Loucy (cell line): Measurements from ENCODE around the gene GAPDH.
A peak's percentile ranks its signal among the peaks of the same experiment; 100 is the strongest.

Experiments used
- H2AFZ ChIP-seq: fragments of 200-600 bp; sonication (generic); 2 replicates; pipeline ENCODE4 v1.6.0; 2016; ENCODE audit warnings: antibody characterized with exemption, mild to moderate bottlenecking, low read length, moderate library complexity
- H3F3A ChIP-seq: fragments of 200-600 bp; 2 replicates; pipeline ENCODE4 v1.6.0; 2016; ENCODE audit warnings: antibody characterized with exemption, low read depth, mild to moderate bottlenecking
- H3K27me3 ChIP-seq: fragments of 200-600 bp; sonication (generic); 2 replicates; pipeline ENCODE4 v1.6.1; 2014; ENCODE audit warnings: low read length, mild to moderate bottlenecking; ENCODE audit not compliant: insufficient read depth, poor library complexity, severe bottlenecking
- H3K36me3 ChIP-seq: fragments of 200-600 bp; sonication (generic); 2 replicates; pipeline ENCODE4 v1.6.1; 2016; ENCODE audit warnings: low read length; ENCODE audit not compliant: insufficient read depth
- H3K4me1 ChIP-seq: fragments of 200-600 bp; sonication (generic); 2 replicates; pipeline ENCODE4 v1.5.1; 2014; ENCODE audit warnings: low read length, mild to moderate bottlenecking; ENCODE audit not compliant: insufficient read depth, poor library complexity, severe bottlenecking
- H3K4me2 ChIP-seq: fragments of 200-600 bp; sonication (generic); 2 replicates; pipeline ENCODE4 v1.6.0; 2014; ENCODE audit warnings: antibody characterized with exemption, low read length, low read depth, mild to moderate bottlenecking; ENCODE audit not compliant: poor library complexity, severe bottlenecking
- H3K4me3 ChIP-seq: fragments of 200-600 bp; sonication (generic); 2 replicates; pipeline ENCODE4 v1.5.1; 2014; ENCODE audit warnings: low read length, mild to moderate bottlenecking, mixed read lengths; ENCODE audit not compliant: poor library complexity, severe bottlenecking
- H3K79me2 ChIP-seq: fragments of 200-600 bp; sonication (generic); 2 replicates; pipeline ENCODE4 v1.6.1; 2014; ENCODE audit warnings: low read length; ENCODE audit not compliant: insufficient read depth
- H3K9ac ChIP-seq: fragments of 200-600 bp; sonication (generic); 2 replicates; pipeline ENCODE4 v1.6.0; 2014; ENCODE audit warnings: mild to moderate bottlenecking, low read depth, low read length, moderate library complexity; ENCODE audit not compliant: poor library complexity, severe bottlenecking
- H3K9me2 ChIP-seq: fragments of 200-600 bp; sonication (generic); replicated peaks from 2 replicates; pipeline ENCODE4 v1.6.1; 2016; ENCODE audit warnings: low read depth, low read length, mixed read lengths
- H3K9me3 ChIP-seq: fragments of 200-600 bp; sonication (generic); 2 replicates; pipeline ENCODE4 v1.6.1; 2014; ENCODE audit warnings: mild to moderate bottlenecking, antibody characterized with exemption, low read length, low read depth; ENCODE audit not compliant: insufficient read depth
- H4K20me1 ChIP-seq: fragments of 200-600 bp; sonication (generic); 2 replicates; pipeline ENCODE4 v1.6.0; 2014; ENCODE audit warnings: antibody characterized with exemption, low read length, mild to moderate bottlenecking; ENCODE audit not compliant: insufficient read depth, poor library complexity, severe bottlenecking
- CTCF ChIP-seq: fragments of 200-600 bp; sonication (generic); conservative IDR thresholded peaks from 2 replicates; pipeline ENCODE4 v1.5.1; 2014; ENCODE audit warnings: mild to moderate bottlenecking, antibody characterized with exemption, low read length
- EZH2phosphoT487 ChIP-seq: fragments of 200-600 bp; IDR thresholded peaks from 2 replicates; pipeline ENCODE4 v1.6.1; 2018; ENCODE audit warnings: antibody characterized with exemption, mild to moderate bottlenecking, moderate library complexity, borderline replicate concordance

GAPDH gene

GRCh38 chr12:6569312-6569711 is 35.0 kb downstream of the GAPDH start:
- Histone ChIP-seq H3K27me3 (no peaks in the 10 kb centered on the region), H3F3A (peaks cover 16% of the 10 kb centered on the region; the same call in 1 of the 2 replicates), H3K4me1 (peaks cover 8% of the 10 kb centered on the region), H3K9me2 (no peaks in the 10 kb centered on the region), H3K4me2 (no peak overlapping the region), H2AFZ (no peak overlapping the region), H3K36me3 (peaks cover 60% of the 10 kb centered on the region; the same call in 1 of the 2 replicates), H3K9me3 (no peaks in the 10 kb centered on the region), H4K20me1 (peaks cover 6% of the 10 kb centered on the region), H3K79me2 (peaks cover 34% of the 10 kb centered on the region), H3K4me3 (no peak overlapping the region), H3K9ac (no peak overlapping the region)
- TF ChIP-seq CTCF (no peak), EZH2phosphoT487 (no peak)

GRCh38 chr12:6569786-6570185 is 35.5 kb downstream of the GAPDH start:
- Histone ChIP-seq H3K4me2 (no peak overlapping the region), H3F3A (peaks cover 16% of the 10 kb centered on the region; the same call in 1 of the 2 replicates)

GRCh38 chr12:6570264-6570887 is 36.1 kb downstream of the GAPDH start:
- Histone ChIP-seq H3F3A (peaks cover 16% of the 10 kb centered on the region; the same call in 1 of the 2 replicates), H4K20me1 (peaks cover 12% of the 10 kb centered on the region), H3K9me2 (no peaks in the 10 kb centered on the region), H3K4me2 (no peak overlapping the region), H2AFZ (no peak overlapping the region), H3K4me3 (no peak overlapping the region), H3K9ac (no peak overlapping the region), H3K36me3 (peaks cover 71% of the 10 kb centered on the region; the same call in 1 of the 2 replicates), H3K4me1 (peaks cover 8% of the 10 kb centered on the region), H3K27me3 (no peaks in the 10 kb centered on the region), H3K9me3 (no peaks in the 10 kb centered on the region), H3K79me2 (peaks cover 34% of the 10 kb centered on the region)
- TF ChIP-seq EZH2phosphoT487 = no peak
- TF ChIP-seq CTCF = peak; percentile 95

More at GRCh38 chr12:6569786-6570185, 35.5 kb downstream of the GAPDH start:
- Histone ChIP-seq H3K27me3 (no peaks in the 10 kb centered on the region), H3K9me2 (no peaks in the 10 kb centered on the region), H4K20me1 (peaks cover 10% of the 10 kb centered on the region), H3K9ac (no peak overlapping the region), H3K36me3 (peaks cover 65% of the 10 kb centered on the region; the same call in 1 of the 2 replicates), H3K4me3 (no peak overlapping the region), H3K9me3 (no peaks in the 10 kb centered on the region), H3K4me1 (peaks cover 8% of the 10 kb centered on the region), H2AFZ (no peak overlapping the region), H3K79me2 (peaks cover 34% of the 10 kb centered on the region)
- TF ChIP-seq CTCF = no peak
- TF ChIP-seq EZH2phosphoT487 = no peak
